Aorta (tissue), 5 donors: ENCODE measurements around the gene SLC5A1. TPM values are rescaled to one million over a fixed set of nuclear protein-coding genes. Genes with fewer than 3 reads are reported as not detected.
"Not testable (repeated sequence)": the region's sequence is repeated elsewhere in the genome, so short reads cannot be mapped to it uniquely, and the experiment has no call there.

Source experiments
- ATAC-seq: fragments of 200-7000 bp; cut with Tn5 transposase; one replicate; pipeline ENCODE4 v1.9.1; 2022; ENCODE audit warnings: moderate library complexity; ENCODE audit not compliant: low FRiP score
- DNase-seq, 2 donors: peaks; one replicate each; pipeline ENCODE4 v3.0.0-alpha.2; 2020
- H3K27ac ChIP-seq, 2 donors: one replicate each; pipeline ENCODE4 v1.5.1; 2013; ENCODE audit warnings: low read length in 2 of 2, mild to moderate bottlenecking in 2 of 2, moderate library complexity in 2 of 2, control low read depth in 1 of 2, inconsistent platforms in 1 of 2, low read depth in 1 of 2
- H3K27me3 ChIP-seq, 2 donors: one replicate each; pipeline ENCODE4 v1.6.1; 2013; ENCODE audit warnings: control low read depth in 1 of 2, low read length in 1 of 2, mild to moderate bottlenecking in 1 of 2, moderate library complexity in 1 of 2; ENCODE audit not compliant: insufficient read depth in 2 of 2, control insufficient read depth in 1 of 2
- H3K36me3 ChIP-seq, 2 donors: one replicate each; pipeline ENCODE4 v1.6.1; 2013; ENCODE audit warnings: control low read depth in 1 of 2, low read length in 1 of 2, mild to moderate bottlenecking in 1 of 2; ENCODE audit not compliant: insufficient read depth in 2 of 2, control insufficient read depth in 1 of 2
- H3K4me1 ChIP-seq, 2 donors: one replicate each; pipeline ENCODE4 v1.6.1; 2013; ENCODE audit warnings: low read length in 2 of 2, control low read depth in 1 of 2, mild to moderate bottlenecking in 1 of 2, moderate library complexity in 1 of 2; ENCODE audit not compliant: insufficient read depth in 2 of 2, control insufficient read depth in 1 of 2
- H3K4me3 ChIP-seq, 2 donors: one replicate each; pipeline ENCODE4 v1.5.1; 2013; ENCODE audit warnings: low read length in 2 of 2, control low read depth in 1 of 2, mild to moderate bottlenecking in 1 of 2
- H3K9me3 ChIP-seq: one replicate; pipeline ENCODE4 v1.6.1; 2013; ENCODE audit warnings: mild to moderate bottlenecking, low read length; ENCODE audit not compliant: control insufficient read depth
- WGBS, 2 donors: extraction: QIAGEN DNeasy Blood & Tissue Kit; methylation state at CpG; one replicate each; pipeline ENCODE4 v1.1.7; 2013; 5-methylcytosine and 5-hydroxymethylcytosine counted together
- intact Hi-C, 2 donors: fragments of 100-400 bp; cut with DNase I; formaldehyde crosslinking; loops; one replicate each; pipeline versions ENCODE4 v1.14.2 to v1.15.0; 2022
- polyA plus RNA-seq, 2 donors: library from polyadenylated mRNA; stranded (reverse); fragments of 200-250 nt; gene quantifications; one replicate each; pipeline ENCODE4 v1.2.3, GENCODE V29; 2013
- total RNA-seq, 2 donors: library from RNA; stranded (reverse); fragmentation: NEBNext Ultra II Directional; extraction: Animal tissue kit (Norgen Biotek cat#: 25700); gene quantifications; one replicate each; pipeline ENCODE4 v1.2.1, GENCODE V29; 2021
- donor health status: healthy with polysubstance abuse.
- donor health status: Bipolar disorder and iron deficiency.
- donor health status: DM: no; HTN: no; CAD: no.
- donor health status: DM: no; HTN: no; CAD: no.
- donor health status: DM: yes; HTN: yes; CAD: no.

SLC5A1 gene
- total and polyA plus RNA-seq, 4 donors, result 0.69 to 24.0 TPM; not detected in 2

DNA sequence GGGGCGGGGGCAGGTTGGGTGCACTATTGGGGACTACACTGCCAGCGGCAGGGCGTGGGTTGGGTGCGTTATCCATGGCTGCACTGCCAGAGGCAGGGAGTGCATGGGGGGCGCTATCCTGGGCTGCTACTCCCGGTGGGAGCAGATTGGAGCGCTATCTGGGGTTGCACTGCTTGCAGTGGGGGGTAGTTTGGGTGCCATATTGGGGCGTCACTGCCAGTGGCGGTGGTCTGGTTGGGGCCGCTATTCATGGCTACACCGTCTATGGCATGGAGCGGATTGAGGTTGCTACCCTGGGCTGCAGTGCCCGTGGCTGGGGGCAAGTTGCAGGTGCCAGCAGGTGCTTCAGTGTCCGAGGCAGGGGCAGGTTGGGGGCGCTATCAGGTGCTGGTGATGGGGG lies 79.8 kb downstream of the SLC5A1 start:
- H3K9me3 ChIP-seq, result no peaks in the 10 kb centered on the region
- H3K36me3 ChIP-seq, result no peaks in the 10 kb centered on the region
- no peaks in the 10 kb centered on the region for H3K27me3 ChIP-seq
- ATAC-seq (no peak), DNase-seq (no peak)
- H3K4me1 ChIP-seq, result no peaks in the 10 kb centered on the region
- intact Hi-C loops, result no loop called here
- H3K4me3 ChIP-seq, result no peak overlapping the region
- no peak overlapping the region for H3K27ac ChIP-seq
- WGBS, 2 donors, result 92% methylated on average over 15 of the region's 15 CpGs

- Histone ChIP-seq H3K9me3 (no peaks in the 10 kb centered on the region), H3K27ac (no peak overlapping the region), H3K36me3 (no peaks in the 10 kb centered on the region), H3K27me3 (no peaks in the 10 kb centered on the region), H3K4me1 (no peaks in the 10 kb centered on the region), H3K4me3 (no peak overlapping the region)
- no peak for ATAC-seq
- intact Hi-C loops, result no loop called here
- WGBS, 2 donors, result 64 to 82% methylated on average over 10 of the region's 10 CpGs
- no peak for DNase-seq
Observed at GRCh38 chr22:32123657-32124056, 80.6 kb downstream of the SLC5A1 start.

- no peaks in the 10 kb centered on the region for H3K36me3 ChIP-seq
- H3K27me3 ChIP-seq, result no peaks in the 10 kb centered on the region
- peaks cover 2% of the 10 kb centered on the region for H3K9me3 ChIP-seq
- no peaks in the 10 kb centered on the region for H3K4me1 ChIP-seq
- H3K4me3 ChIP-seq, result no peak overlapping the region
- no peak overlapping the region for H3K27ac ChIP-seq
- intact Hi-C loops, result no loop called here
- WGBS, 2 donors, result 70 to 71% methylated on average over 4 of the region's 4 CpGs
- DNase-seq (no peak), ATAC-seq (no peak)
Observed at GRCh38 chr22:32127904-32128303, 84.8 kb downstream of the SLC5A1 start.

DNA sequence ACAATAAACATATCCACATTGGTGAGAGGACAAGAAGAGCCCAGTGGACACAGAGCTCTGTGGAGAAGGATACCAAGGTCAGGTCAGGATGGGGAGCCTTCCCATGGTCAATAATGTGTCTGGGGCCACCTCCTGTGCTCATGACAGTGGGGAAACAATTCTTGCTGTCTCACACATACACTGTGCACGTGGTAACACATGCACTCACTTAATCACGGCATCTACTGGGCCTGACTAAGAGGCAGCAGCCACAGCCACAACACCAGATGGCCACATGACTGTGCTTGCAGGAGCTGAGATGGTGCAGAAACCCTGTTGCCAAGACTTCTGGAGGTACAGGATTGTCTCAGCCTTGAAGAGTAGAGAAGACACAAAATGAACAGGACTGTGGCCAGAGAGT lies 87.4 kb downstream of the SLC5A1 start:
- Histone ChIP-seq H3K27ac (no peak overlapping the region), H3K4me1 (no peaks in the 10 kb centered on the region), H3K36me3 (no peaks in the 10 kb centered on the region), H3K9me3 (peaks cover 2% of the 10 kb centered on the region), H3K27me3 (no peaks in the 10 kb centered on the region), H3K4me3 (no peak overlapping the region)
- DNase-seq (no peak), ATAC-seq (no peak)
- 60 to 74% methylated on average over 2 of the region's 2 CpGs for WGBS, 2 donors
- intact Hi-C loops, result no loop called here

DNA sequence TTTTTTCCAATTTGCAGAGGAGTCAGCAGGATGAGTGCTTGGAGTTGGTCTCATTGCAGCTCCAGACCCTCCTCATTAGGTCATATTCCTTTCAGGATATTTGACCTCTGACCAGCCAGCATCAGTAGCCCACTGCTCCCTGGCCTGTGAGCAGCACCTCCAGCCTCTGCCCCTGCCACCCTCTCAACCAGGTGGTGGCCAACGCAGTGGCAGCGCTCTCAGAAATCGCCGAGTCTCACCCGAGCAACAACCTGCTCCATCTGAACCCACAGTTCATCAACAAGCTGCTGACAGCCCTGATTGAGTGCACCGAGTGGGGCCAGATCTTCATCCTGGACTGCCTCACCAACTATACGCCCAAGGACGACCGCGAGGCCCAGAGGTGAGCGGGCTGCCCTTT lies 89.1 kb downstream of the SLC5A1 start:
- ATAC-seq, result no peak
- no peak for DNase-seq
- Histone ChIP-seq H3K4me3 (no peak overlapping the region), H3K9me3 (peaks cover 2% of the 10 kb centered on the region), H3K36me3 (no peaks in the 10 kb centered on the region), H3K4me1 (no peaks in the 10 kb centered on the region), H3K27ac (no peak overlapping the region), H3K27me3 (no peaks in the 10 kb centered on the region)
- intact Hi-C loops, result no loop called here
- WGBS, 2 donors, result 86 to 90% methylated on average over 11 of the region's 11 CpGs

GRCh38 chr22:32132783-32133182 lies 89.7 kb downstream of the SLC5A1 start:
- Histone ChIP-seq H3K27ac (no peak overlapping the region), H3K4me3 (no peak overlapping the region), H3K27me3 (no peaks in the 10 kb centered on the region), H3K4me1 (no peaks in the 10 kb centered on the region), H3K9me3 (peaks cover 2% of the 10 kb centered on the region), H3K36me3 (no peaks in the 10 kb centered on the region)
- no peak for ATAC-seq
- DNase-seq, result no peak
- intact Hi-C loops, result no loop called here
- WGBS, 2 donors, result 71 to 100% methylated on average over 1 of the region's 1 CpG

- 85 to 89% methylated on average over 14 of the region's 14 CpGs for WGBS, 2 donors
- H3K27ac ChIP-seq, H3K9me3 ChIP-seq, intact Hi-C loops, H3K4me1 ChIP-seq, H3K36me3 ChIP-seq, ATAC-seq, H3K27me3 ChIP-seq, H3K4me3 ChIP-seq: not testable (repeated sequence)
- peak in 1 of 2 donors; percentile 34 for DNase-seq
Observed at GRCh38 chr22:32134796-32135195, 91.7 kb downstream of the SLC5A1 start.

DNA sequence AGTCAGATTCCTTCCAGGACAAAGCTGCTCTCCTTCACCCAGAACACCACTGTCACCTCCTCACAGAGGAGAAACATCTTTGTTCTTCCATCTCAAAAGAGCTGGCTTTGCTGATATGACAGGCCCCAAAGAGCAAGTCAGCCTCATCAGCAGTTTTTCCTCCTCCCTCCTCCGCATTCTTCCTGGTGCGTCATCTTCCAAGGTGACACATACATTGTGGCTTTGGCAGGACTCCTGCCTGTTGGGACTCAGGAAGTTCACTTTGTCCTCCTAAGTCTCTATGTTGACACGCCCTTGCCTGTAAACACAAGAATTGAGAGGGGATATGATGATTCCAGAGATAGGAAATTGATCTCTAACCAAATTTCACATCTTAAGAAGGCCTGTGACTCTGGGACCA lies 92.9 kb downstream of the SLC5A1 start:
- H3K4me1 ChIP-seq, H3K27me3 ChIP-seq, H3K4me3 ChIP-seq, H3K9me3 ChIP-seq, H3K36me3 ChIP-seq, DNase-seq, H3K27ac ChIP-seq, intact Hi-C loops, ATAC-seq: not testable (repeated sequence)
- WGBS, 2 donors, result 76 to 86% methylated on average over 3 of the region's 3 CpGs

DNA sequence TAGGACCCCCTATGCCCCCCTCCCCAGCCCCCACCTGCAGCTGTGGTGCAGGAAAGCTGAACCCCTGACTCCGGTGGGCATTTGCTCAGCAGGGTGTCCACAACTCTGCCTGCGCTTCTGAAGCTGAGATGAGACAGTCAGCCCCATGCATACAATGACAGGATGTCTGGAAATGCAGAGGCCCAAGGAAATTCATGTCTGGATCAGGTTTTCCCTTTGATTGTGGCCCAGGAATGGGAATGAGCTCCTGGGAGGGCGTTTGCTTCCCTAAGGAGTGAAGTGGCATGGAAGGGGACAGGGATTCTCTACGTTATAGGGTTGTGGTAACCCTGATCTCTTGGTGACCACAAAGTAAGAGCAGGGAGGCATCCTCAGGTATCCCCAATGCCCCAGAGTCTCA lies 93.8 kb downstream of the SLC5A1 start:
- WGBS, 2 donors, result 65 to 75% methylated on average over 4 of the region's 4 CpGs
- H3K9me3 ChIP-seq, H3K4me3 ChIP-seq, ATAC-seq, H3K27me3 ChIP-seq, H3K36me3 ChIP-seq, DNase-seq, H3K4me1 ChIP-seq, intact Hi-C loops, H3K27ac ChIP-seq: not testable (repeated sequence)
